ENCODE results near the gene CWC27.

GRCh38 chr5:64789457-64789856 lies 20.7 kb downstream of the CWC27 start:
- TF ChIP-seq POLR2A (IDR thresholded peaks at IDR 0.05) = no peak
- TF ChIP-seq POLR2AphosphoS5 (IDR thresholded peaks at IDR 0.05) = no peak
